CD4-positive, alpha-beta T cell (primary cell): ENCODE data around the gene NUP210L. TPM values are rescaled to one million over a fixed set of nuclear protein-coding genes. Genes with fewer than 3 reads are reported as not detected.

ENCODE experiments used
- ATAC-seq: fragments of 200-7000 bp; cut with Tn5 transposase; one replicate; pipeline ENCODE4 v1.10.0; 2022; ENCODE audit warnings: mild to moderate bottlenecking; ENCODE audit not compliant: poor library complexity
- CTCF ChIA-PET: fragments of 350-600 bp; sonication (Branson Sonifier 250); formaldehyde crosslinking; loops from one replicate; lab custom pipeline; 2021; ENCODE audit warnings: antibody characterized with exemption, inconsistent platforms; lab: Charles Lee
- POLR2A ChIA-PET: fragments of 350-600 bp; sonication (Branson Sonifier 250); formaldehyde crosslinking; loops from one replicate; lab custom pipeline; 2021; ENCODE audit warnings: antibody characterized with exemption, inconsistent platforms; lab: Charles Lee
- DNase-seq, 14 experiments: peaks; one replicate each; pipeline ENCODE4 v3.0.0-alpha.2; 2013 to 2020; ENCODE audit warnings: mixed read lengths in 2 of 14
- H3K27ac ChIP-seq, 2 donors: one replicate each; pipeline versions ENCODE4 v1.5.1 to v1.7.0; 2013; ENCODE audit warnings: low read length in 2 of 2, low read depth in 1 of 2, mild to moderate bottlenecking in 1 of 2
- H3K27me3 ChIP-seq, 2 experiments: 1 replicate in 1 of 2; 2 replicates in 1 of 2; pipeline versions ENCODE4 v1.6.1 to v1.7.0; 2013; ENCODE audit warnings: low read length in 2 of 2, control low read depth in 1 of 2, mild to moderate bottlenecking in 1 of 2, moderate library complexity in 1 of 2; ENCODE audit not compliant: insufficient read depth in 2 of 2, control insufficient read depth in 1 of 2
- H3K36me3 ChIP-seq: one replicate; pipeline ENCODE4 v1.6.1; 2013; ENCODE audit warnings: low read length, control low read depth; ENCODE audit not compliant: insufficient read depth
- H3K4me1 ChIP-seq: one replicate; pipeline ENCODE4 v1.6.1; 2013; ENCODE audit warnings: low read length, control low read depth; ENCODE audit not compliant: insufficient read depth
- H3K4me3 ChIP-seq: one replicate; pipeline ENCODE4 v1.5.1; 2013; ENCODE audit warnings: mild to moderate bottlenecking, low read length, moderate library complexity
- H3K9me3 ChIP-seq, 2 experiments: 1 replicate in 1 of 2; 2 replicates in 1 of 2; pipeline versions ENCODE4 v1.6.1 to v1.7.0; 2013; ENCODE audit warnings: low read length in 2 of 2, mild to moderate bottlenecking in 2 of 2, control low read depth in 1 of 2, moderate library complexity in 1 of 2; ENCODE audit not compliant: control insufficient read depth in 1 of 2, insufficient read depth in 1 of 2
- H3K27ac Mint-ChIP-seq: one replicate; pipeline ENCODE4 v1.8.0; 2020; ENCODE audit warnings: mixed read lengths
- H3K27me3 Mint-ChIP-seq: one replicate; pipeline ENCODE4 v1.8.0; 2021; ENCODE audit warnings: mixed read lengths
- H3K36me3 Mint-ChIP-seq: one replicate; pipeline ENCODE4 v1.8.0; 2021; ENCODE audit warnings: low read depth, mixed read lengths
- H3K4me1 Mint-ChIP-seq: one replicate; pipeline ENCODE4 v1.8.0; 2021; ENCODE audit warnings: low read depth, mixed read lengths
- H3K4me3 Mint-ChIP-seq: one replicate; pipeline ENCODE4 v1.8.0; 2020; ENCODE audit warnings: mild to moderate bottlenecking, mixed read lengths
- H3K9me3 Mint-ChIP-seq: one replicate; pipeline ENCODE4 v1.8.0; 2020; ENCODE audit warnings: mixed read lengths
- intact Hi-C, 2 experiments: fragments of 100-400 bp; cut with DNase I in 1 of 2; cut with micrococcal nuclease in 1 of 2; formaldehyde crosslinking; loops; one replicate each; pipeline versions ENCODE4 v1.15.1 to v1.9.0; 2023 to 2025; cut with DNase I, micrococcal nuclease
- total RNA-seq, 174 experiments: library from RNA in 2 of 174; stranded (reverse) in 2 of 174; gene quantifications; one replicate each; pipeline ENCODE4 v1.2.3 and lab custom pipeline; 2021 to 2026
- TF ChIP-seq, protein P1 (sequence below): fragments of 200-600 bp; IDR thresholded peaks from one replicate; pipeline ENCODE4 v1.8.0; 2022; ENCODE audit warnings: antibody characterized with exemption, mild to moderate bottlenecking

The NUP210L gene
- total RNA-seq, 2 experiments from 2014 or later, result 0.03 to 0.08 TPM

DNA sequence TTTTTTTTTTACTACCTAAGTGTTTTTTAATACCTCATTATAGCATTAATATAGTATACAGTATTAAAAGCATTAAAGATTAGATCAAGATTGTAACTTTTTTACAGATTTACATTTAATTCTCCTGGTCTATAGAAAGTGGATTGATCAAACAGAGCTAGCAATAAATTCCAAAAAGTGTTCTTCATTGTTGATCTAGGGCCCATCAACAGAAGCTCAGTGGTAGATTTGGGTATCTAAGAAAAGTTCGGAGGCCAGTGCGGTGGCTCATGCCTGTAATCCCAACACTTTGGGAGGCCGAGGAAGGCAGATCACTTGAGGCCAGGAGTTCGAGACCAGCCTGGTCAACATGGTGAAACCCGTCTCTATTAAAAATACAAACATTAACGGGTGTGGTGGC, 12.5 kb downstream of the NUP210L start:
- Mint-ChIP-seq H3K27me3 (no peaks in the 10 kb centered on the region), H3K9me3 (no peaks in the 10 kb centered on the region), H3K4me1 (no peaks in the 10 kb centered on the region), H3K36me3 (no peaks in the 10 kb centered on the region), H3K27ac (no peak overlapping the region), H3K4me3 (no peak overlapping the region)
- no peaks in the 10 kb centered on the region for H3K27me3 ChIP-seq
- no peaks in the 10 kb centered on the region for H3K36me3 ChIP-seq
- no peak overlapping the region for H3K4me3 ChIP-seq
- DNase-seq, result no peak
- TF ChIP-seq, protein P1, sequence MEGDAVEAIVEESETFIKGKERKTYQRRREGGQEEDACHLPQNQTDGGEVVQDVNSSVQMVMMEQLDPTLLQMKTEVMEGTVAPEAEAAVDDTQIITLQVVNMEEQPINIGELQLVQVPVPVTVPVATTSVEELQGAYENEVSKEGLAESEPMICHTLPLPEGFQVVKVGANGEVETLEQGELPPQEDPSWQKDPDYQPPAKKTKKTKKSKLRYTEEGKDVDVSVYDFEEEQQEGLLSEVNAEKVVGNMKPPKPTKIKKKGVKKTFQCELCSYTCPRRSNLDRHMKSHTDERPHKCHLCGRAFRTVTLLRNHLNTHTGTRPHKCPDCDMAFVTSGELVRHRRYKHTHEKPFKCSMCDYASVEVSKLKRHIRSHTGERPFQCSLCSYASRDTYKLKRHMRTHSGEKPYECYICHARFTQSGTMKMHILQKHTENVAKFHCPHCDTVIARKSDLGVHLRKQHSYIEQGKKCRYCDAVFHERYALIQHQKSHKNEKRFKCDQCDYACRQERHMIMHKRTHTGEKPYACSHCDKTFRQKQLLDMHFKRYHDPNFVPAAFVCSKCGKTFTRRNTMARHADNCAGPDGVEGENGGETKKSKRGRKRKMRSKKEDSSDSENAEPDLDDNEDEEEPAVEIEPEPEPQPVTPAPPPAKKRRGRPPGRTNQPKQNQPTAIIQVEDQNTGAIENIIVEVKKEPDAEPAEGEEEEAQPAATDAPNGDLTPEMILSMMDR, result no peak
- no peaks in the 10 kb centered on the region for H3K9me3 ChIP-seq
- POLR2A ChIA-PET, result no interaction called here
- no peak for ATAC-seq
- CTCF ChIA-PET, result no interaction called here
- no peaks in the 10 kb centered on the region for H3K4me1 ChIP-seq
- intact Hi-C loops, result no loop called here
- H3K27ac ChIP-seq, result no peak overlapping the region

DNA sequence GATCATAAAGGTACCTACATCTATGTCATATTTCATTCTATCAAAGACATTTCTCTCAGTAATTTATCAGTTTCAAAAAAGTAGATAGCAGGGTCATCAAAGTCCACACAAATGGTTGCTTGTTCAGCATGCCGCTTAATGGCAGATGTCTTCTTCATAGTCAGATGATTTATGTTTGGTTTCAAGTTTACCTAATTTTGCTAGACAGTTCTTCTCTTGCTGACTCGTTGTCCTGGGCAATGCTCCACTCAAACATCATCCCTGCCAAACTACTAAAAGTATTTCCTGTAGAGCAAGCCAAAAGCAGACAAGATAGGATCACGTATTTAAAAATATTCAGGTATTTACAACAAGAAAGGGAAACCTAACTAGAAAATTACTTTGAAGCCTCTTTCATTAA, 13.6 kb downstream of the NUP210L start:
- H3K27ac Mint-ChIP-seq, result no peak overlapping the region
- no peaks in the 10 kb centered on the region for H3K27me3 ChIP-seq
- H3K27me3 Mint-ChIP-seq, result no peaks in the 10 kb centered on the region
- ATAC-seq (no peak), DNase-seq (no peak)
- H3K4me3 Mint-ChIP-seq, result no peak overlapping the region
- no peak overlapping the region for H3K27ac ChIP-seq
- intact Hi-C loops, result no loop called here
- no peaks in the 10 kb centered on the region for H3K9me3 Mint-ChIP-seq
- H3K4me1 Mint-ChIP-seq, result no peaks in the 10 kb centered on the region
- no peak overlapping the region for H3K4me3 ChIP-seq
- ChIA-PET POLR2A (no interaction called here), CTCF (interaction anchor here (0.7 kb wide), 2 partner anchors 11 to 40 kb away, joined by 3 read pairs; no protein-coding TSS in a partner anchor)
- no peaks in the 10 kb centered on the region for H3K4me1 ChIP-seq
- TF ChIP-seq, protein P1, result no peak
- H3K36me3 ChIP-seq, result no peaks in the 10 kb centered on the region
- H3K9me3 ChIP-seq, result no peaks in the 10 kb centered on the region
- H3K36me3 Mint-ChIP-seq, result no peaks in the 10 kb centered on the region

DNA sequence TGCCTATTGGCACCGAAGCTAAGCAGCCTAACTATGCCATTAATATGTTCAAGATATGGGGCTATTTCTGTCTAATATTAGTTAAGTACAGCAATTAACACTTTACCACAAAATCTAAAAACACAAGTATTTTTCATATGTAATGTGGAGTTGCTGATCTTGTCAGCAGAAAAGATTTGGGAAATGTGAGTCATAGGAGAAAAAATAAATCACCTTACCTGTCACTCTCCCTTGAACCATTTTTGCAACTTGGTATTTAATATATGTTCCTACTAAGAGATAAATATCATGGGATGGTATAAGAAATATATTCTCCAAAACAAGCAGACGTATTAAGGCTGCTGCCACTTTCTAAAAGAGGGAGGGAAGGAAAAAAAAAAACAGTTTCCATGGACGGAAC, 17.0 kb downstream of the NUP210L start:
- Histone ChIP-seq H3K27ac (no peak overlapping the region), H3K36me3 (no peaks in the 10 kb centered on the region), H3K4me3 (no peak overlapping the region), H3K4me1 (no peaks in the 10 kb centered on the region), H3K27me3 (no peaks in the 10 kb centered on the region), H3K9me3 (no peaks in the 10 kb centered on the region)
- ATAC-seq (no peak), DNase-seq (no peak)
- H3K4me3 Mint-ChIP-seq, result no peak overlapping the region
- no peaks in the 10 kb centered on the region for H3K36me3 Mint-ChIP-seq
- ChIA-PET POLR2A (no interaction called here), CTCF (no interaction called here)
- TF ChIP-seq, protein P1, result no peak
- no peak overlapping the region for H3K27ac Mint-ChIP-seq
- no peaks in the 10 kb centered on the region for H3K4me1 Mint-ChIP-seq
- H3K27me3 Mint-ChIP-seq, result no peaks in the 10 kb centered on the region
- intact Hi-C loops, result no loop called here
- no peaks in the 10 kb centered on the region for H3K9me3 Mint-ChIP-seq
